Measurements from ENCODE around the gene PCDHGB4. TPM values are rescaled to one million over a fixed set of nuclear protein-coding genes. Genes with fewer than 3 reads are reported as not detected.
A peak's percentile ranks its signal among the peaks of the same experiment; 100 is the strongest.
"Not testable (repeated sequence)": the region's sequence is repeated elsewhere in the genome, so short reads cannot be mapped to it uniquely, and the experiment has no call there.

Gene PCDHGB4
- 7.6 TPM for polyA plus RNA-seq (ENCODE audit: insufficient read length)
- long read RNA-seq, donor 1, full-length matches to known transcripts, result 2 of 2 reads
- long read RNA-seq, donor 1, partial matches to known transcripts, result 0 of 2 reads
- long read RNA-seq, donor 1, other reads (novel, unspliced or antisense), result 0 of 2 reads
- long read RNA-seq, donor 2, full-length matches to known transcripts, result 6 of 6 reads
- long read RNA-seq, donor 2, partial matches to known transcripts, result 0 of 6 reads
- long read RNA-seq, donor 2, other reads (novel, unspliced or antisense), result 0 of 6 reads
- long read RNA-seq, donor 3, full-length matches to known transcripts, result 5 of 5 reads
- long read RNA-seq, donor 3, partial matches to known transcripts, result 0 of 5 reads
- long read RNA-seq, donor 3, other reads (novel, unspliced or antisense), result 0 of 5 reads
- long read RNA-seq, donor 4, result 0 reads
- long read RNA-seq, donor 5, full-length matches to known transcripts, result 1 of 1 reads
- long read RNA-seq, donor 5, partial matches to known transcripts, result 0 of 1 reads
- long read RNA-seq, donor 5, other reads (novel, unspliced or antisense), result 0 of 1 reads
- long read RNA-seq, donor 6, full-length matches to known transcripts, result 1 of 1 reads
- long read RNA-seq, donor 6, partial matches to known transcripts, result 0 of 1 reads
- long read RNA-seq, donor 6, other reads (novel, unspliced or antisense), result 0 of 1 reads
- long read RNA-seq, donor 7, full-length matches to known transcripts, result 6 of 6 reads
- long read RNA-seq, donor 7, partial matches to known transcripts, result 0 of 6 reads
- long read RNA-seq, donor 7, other reads (novel, unspliced or antisense), result 0 of 6 reads
- long read RNA-seq, donor 8, result 0 reads

GRCh38 chr5:141387557-141388311, at the start of gene PCDHGB4:
PCDHGB4 (plus strand) TSS chr5:141387698; CDS start chr5:141387885, 187 bp downstream.
- DNase-seq, result not testable (repeated sequence)

DNA sequence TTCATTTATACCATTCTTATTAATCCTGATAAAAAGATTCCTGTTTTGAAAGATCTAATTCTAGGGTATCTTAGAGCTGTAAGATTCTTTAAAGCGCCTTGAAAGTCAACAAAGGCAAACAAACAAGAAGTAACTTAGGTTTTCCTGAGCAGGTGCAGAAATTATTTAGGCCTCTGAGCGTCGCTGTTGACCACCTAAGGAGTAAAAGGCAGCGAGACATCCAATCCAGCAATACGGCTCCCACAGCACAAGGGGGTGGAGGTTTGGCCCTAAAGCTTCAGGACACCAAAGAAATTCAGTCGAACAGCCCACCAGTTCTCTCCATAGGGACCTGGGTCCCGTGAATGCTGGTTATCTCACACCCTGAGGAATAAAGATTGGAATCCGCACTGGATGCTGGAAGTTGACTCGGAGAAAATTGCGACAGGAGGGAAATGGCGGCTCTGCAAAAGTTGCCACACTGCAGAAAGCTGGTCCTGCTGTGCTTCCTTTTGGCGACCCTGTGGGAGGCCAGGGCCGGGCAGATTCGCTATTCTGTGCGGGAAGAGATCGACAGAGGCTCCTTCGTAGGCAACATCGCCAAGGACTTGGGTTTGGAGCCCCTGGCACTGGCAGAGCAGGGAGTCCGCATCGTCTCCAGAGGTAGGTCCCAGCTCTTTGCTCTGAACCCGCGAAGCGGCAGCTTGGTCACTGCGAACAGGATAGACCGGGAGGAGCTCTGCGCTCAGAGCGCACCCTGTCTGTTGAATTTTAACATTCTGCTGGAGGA, 48.8 kb upstream of the PCDHGB4 start, which contains the start of gene PCDHGA2:
Gene PCDHGA2 (plus strand): TSS at position 223 of the 769 bp plus-strand sequence.
- peak; percentile 63 for DNase-seq

DNA sequence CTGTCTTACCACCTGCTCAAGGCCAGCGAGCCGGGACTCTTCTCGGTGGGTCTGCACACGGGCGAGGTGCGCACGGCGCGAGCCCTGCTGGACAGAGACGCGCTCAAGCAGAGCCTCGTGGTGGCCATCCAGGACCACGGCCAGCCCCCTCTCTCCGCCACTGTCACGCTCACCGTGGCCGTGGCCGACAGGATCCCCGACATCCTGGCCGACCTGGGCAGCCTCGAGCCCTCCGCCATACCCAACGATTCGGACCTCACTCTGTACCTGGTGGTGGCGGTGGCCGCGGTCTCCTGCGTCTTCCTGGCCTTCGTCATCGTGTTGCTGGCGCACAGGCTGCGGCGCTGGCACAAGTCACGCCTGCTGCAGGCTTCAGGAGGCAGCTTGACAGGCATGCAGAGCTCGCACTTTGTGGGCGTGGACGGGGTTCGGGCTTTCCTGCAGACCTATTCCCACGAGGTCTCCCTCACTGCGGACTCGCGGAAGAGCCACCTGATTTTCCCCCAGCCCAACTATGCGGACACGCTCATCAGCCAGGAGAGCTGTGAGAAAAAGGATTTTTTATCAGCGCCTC, 46.6 kb upstream of the PCDHGB4 start:
- not testable (repeated sequence) for DNase-seq

DNA sequence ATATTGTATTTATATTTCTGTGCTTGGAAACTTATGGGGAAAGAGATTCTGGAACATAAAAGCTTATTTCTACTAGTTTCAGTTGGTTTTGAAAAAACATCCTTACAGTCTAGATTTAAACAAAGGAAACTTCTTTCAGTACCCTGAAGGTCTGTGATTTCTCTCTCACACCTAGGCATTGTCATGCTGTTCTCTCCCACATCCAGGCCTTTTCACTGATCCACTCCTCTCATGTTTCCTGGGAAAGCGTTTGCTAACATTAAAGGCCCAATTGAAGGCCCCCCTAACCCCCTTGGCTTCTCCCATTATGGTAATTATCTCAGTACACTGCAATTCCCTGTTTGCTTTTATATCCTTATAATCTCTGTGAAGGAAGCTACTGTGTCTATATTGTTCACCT, 44.7 kb upstream of the PCDHGB4 start:
- no peak for DNase-seq

DNA sequence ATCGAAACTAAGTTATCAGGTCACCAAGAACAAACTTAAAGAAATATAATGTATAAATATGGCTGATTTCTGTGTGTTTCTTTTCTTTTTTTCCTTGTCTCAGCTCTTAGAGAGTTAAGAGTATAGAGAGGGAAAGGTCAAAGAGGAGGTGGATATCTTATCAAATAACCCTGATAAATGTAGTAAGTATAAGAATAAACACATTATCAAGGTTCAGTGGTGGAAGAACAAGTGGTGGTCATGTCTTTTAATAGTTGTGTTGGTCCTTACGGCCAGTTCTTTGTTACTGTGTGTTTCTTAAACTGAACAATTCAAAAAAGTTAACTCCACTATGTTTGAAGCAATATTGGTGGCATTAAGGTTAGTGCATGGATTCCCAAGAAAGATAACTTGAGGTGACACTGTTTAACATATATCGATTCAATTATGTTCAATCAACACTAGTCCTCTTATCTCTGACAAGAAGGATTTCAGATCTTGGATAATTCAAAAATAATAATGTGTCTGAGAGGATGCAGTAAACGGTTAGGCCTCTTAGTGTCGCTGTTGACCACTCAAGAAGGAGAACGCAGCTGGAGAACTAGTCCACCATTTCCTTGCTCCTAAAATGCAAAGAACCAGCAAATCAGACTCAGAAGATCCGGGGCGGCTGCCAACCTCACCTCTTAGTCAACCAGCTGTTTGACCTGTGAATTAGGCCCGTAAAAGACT, 44.1 kb upstream of the PCDHGB4 start, which contains the start of gene PCDHGA3:
Gene PCDHGA3 (plus strand): TSS at position 588 of the 711 bp plus-strand sequence. CDS start 205 bp downstream, outside the sequence.
- DNase-seq, result no peak

DNA sequence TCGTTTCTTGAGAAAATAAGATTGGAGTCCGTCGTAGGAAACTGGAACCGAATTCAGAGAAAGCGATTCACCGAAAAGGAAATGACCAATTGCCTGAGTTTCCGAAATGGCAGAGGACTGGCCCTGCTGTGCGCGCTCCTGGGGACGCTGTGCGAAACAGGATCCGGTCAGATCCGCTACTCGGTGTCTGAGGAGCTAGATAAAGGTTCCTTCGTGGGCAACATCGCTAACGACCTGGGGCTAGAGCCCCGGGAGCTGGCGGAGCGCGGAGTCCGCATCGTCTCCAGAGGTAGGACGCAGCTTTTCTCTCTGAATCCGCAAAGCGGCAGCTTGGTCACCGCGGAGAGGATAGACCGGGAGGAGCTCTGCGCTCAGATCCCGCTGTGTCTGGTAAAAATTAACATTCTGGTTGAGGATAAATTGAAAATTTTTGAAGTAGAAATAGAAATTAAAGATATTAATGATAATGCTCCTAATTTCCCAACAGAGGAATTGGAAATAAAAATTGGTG, 43.5 kb upstream of the PCDHGB4 start:
- DNase-seq, result no peak

GRCh38 chr5:141345327-141345726, 42.2 kb upstream of the PCDHGB4 start:
- no peak for DNase-seq

- not testable (repeated sequence) for DNase-seq
These were observed 41.5 kb upstream of the PCDHGB4 start for GRCh38 chr5:141346017-141346416.

GRCh38 chr5:141349917-141350619, 37.4 kb upstream of the PCDHGB4 start, which contains the start of gene PCDHGB1:
PCDHGB1 (plus strand) TSS chr5:141350099; CDS start chr5:141350261, 162 bp downstream.
- no peak for DNase-seq

DNA sequence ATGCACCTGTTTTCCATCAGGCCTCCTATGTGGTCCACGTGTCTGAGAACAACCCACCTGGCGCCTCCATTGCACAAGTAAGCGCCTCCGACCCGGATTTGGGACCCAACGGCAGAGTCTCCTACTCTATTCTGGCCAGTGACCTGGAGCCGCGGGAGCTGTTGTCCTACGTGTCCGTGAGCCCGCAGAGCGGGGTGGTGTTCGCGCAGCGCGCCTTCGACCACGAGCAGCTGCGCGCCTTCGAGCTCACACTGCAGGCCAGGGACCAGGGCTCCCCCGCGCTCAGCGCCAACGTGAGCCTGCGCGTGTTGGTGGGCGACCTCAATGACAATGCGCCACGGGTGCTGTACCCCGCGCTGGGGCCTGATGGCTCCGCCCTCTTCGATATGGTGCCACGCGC, 35.9 kb upstream of the PCDHGB4 start:
- no peak for DNase-seq

- no peak for DNase-seq
These were observed 32.5 kb upstream of the PCDHGB4 start, which contains the start of gene PCDHGA4 for GRCh38 chr5:141354900-141355469. PCDHGA4 (plus strand) TSS chr5:141355021; CDS start chr5:141355108, 87 bp downstream.

- no peak for DNase-seq
These were observed 31.9 kb upstream of the PCDHGB4 start for GRCh38 chr5:141355641-141356040.

DNA sequence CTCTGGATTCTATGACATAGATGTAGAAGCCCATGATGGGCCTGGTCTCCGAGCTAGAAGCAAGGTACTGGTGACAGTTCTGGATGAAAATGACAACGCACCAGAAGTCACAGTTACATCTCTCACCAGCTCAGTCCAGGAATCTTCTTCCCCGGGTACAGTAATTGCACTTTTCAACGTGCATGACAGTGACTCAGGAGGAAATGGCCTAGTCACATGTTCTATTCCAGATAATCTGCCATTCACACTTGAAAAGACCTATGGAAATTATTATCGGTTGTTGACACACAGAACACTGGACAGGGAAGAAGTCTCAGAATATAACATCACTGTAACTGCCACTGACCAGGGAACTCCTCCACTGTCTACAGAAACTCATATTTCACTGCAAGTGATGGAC, 31.4 kb upstream of the PCDHGB4 start:
- DNase-seq, result no peak

- DNase-seq, result no peak
These were observed 30.5 kb upstream of the PCDHGB4 start for GRCh38 chr5:141356950-141357349.

GRCh38 chr5:141359790-141360426, 27.6 kb upstream of the PCDHGB4 start, which contains the start of gene PCDHGB2:
PCDHGB2 (plus strand) TSS chr5:141359994; CDS start chr5:141360136, 142 bp downstream.
- DNase-seq, result no peak

- no peak for DNase-seq
These were observed 26.8 kb upstream of the PCDHGB4 start for GRCh38 chr5:141360685-141361084.

- DNase-seq, result no peak
These were observed 24.8 kb upstream of the PCDHGB4 start for GRCh38 chr5:141362719-141363118.
